Measurements from ENCODE around the gene SSTR5. TPM values are rescaled to one million over a fixed set of nuclear protein-coding genes. Genes with fewer than 3 reads are reported as not detected.

The SSTR5 gene
- total RNA-seq, 4 donors from 2014 or later: not detected

GRCh38 chr16:1045310-1045992 is 27.1 kb upstream of the SSTR5 start:
- Histone ChIP-seq H3K27me3 (peaks cover 3 to 89% (median 6%) of the 10 kb centered on the region in 4 donors), H3K36me3 (no peaks in the 10 kb centered on the region), H3K4me1 (peaks cover 0 to 7% (median 0%) of the 10 kb centered on the region in 3 donors), H3K9me3 (no peaks in the 10 kb centered on the region), H3K4me3 (no peak overlapping the region), H3K27ac (no peak overlapping the region)
- WGBS, 2 donors: no CpG with 5 or more reads among the region's 38 CpGs
- no peak for TF ChIP-seq POLR2A (IDR thresholded peaks at IDR 0.05)
- TF ChIP-seq, protein P1, sequence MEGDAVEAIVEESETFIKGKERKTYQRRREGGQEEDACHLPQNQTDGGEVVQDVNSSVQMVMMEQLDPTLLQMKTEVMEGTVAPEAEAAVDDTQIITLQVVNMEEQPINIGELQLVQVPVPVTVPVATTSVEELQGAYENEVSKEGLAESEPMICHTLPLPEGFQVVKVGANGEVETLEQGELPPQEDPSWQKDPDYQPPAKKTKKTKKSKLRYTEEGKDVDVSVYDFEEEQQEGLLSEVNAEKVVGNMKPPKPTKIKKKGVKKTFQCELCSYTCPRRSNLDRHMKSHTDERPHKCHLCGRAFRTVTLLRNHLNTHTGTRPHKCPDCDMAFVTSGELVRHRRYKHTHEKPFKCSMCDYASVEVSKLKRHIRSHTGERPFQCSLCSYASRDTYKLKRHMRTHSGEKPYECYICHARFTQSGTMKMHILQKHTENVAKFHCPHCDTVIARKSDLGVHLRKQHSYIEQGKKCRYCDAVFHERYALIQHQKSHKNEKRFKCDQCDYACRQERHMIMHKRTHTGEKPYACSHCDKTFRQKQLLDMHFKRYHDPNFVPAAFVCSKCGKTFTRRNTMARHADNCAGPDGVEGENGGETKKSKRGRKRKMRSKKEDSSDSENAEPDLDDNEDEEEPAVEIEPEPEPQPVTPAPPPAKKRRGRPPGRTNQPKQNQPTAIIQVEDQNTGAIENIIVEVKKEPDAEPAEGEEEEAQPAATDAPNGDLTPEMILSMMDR (IDR thresholded peaks at IDR 0.05): no peak
- intact Hi-C loops (cut with DNase I): no loop called here
- DNase-seq: no peak

- intact Hi-C loops (cut with DNase I): no loop called here
- H3K36me3 ChIP-seq: no peaks in the 10 kb centered on the region
- H3K4me1 ChIP-seq: peaks cover 0 to 7% (median 0%) of the 10 kb centered on the region in 3 donors
- no peak overlapping the region for H3K4me3 ChIP-seq
- 72% methylated on average over 5 of the region's 49 CpGs; no CpG with 5 or more reads in 1 of the 2 donors for WGBS, 2 donors
- no peak for TF ChIP-seq POLR2A (IDR thresholded peaks at IDR 0.05)
- TF ChIP-seq, protein P1 (IDR thresholded peaks at IDR 0.05): no peak
- no peaks in the 10 kb centered on the region for H3K9me3 ChIP-seq
- H3K27ac ChIP-seq: no peak overlapping the region
- peaks cover 3 to 95% (median 6%) of the 10 kb centered on the region in 4 donors for H3K27me3 ChIP-seq
- DNase-seq: no peak
These were observed 26.3 kb upstream of the SSTR5 start for GRCh38 chr16:1045993-1046911.

GRCh38 chr16:1047123-1047522 is 25.4 kb upstream of the SSTR5 start:
- Histone ChIP-seq H3K4me1 (peaks cover 0 to 7% (median 0%) of the 10 kb centered on the region in 3 donors), H3K27me3 (peaks cover 3 to 91% (median 6%) of the 10 kb centered on the region in 4 donors), H3K4me3 (no peak overlapping the region), H3K27ac (no peak overlapping the region), H3K36me3 (no peaks in the 10 kb centered on the region), H3K9me3 (no peaks in the 10 kb centered on the region)
- TF ChIP-seq, protein P1 (IDR thresholded peaks at IDR 0.05): no peak
- TF ChIP-seq POLR2A (IDR thresholded peaks at IDR 0.05): no peak
- no peak for DNase-seq
- WGBS, 2 donors: 82 to 91% methylated on average over 5 to 8 of the region's 9 CpGs
- intact Hi-C loops (cut with DNase I): no loop called here

GRCh38 chr16:1047801-1048200 is 24.7 kb upstream of the SSTR5 start:
- WGBS, 2 donors: 60% methylated on average over 3 of the region's 16 CpGs; no CpG with 5 or more reads in 1 of the 2 donors
- no peaks in the 10 kb centered on the region for H3K36me3 ChIP-seq
- no peak for DNase-seq
- H3K27ac ChIP-seq: no peak overlapping the region
- intact Hi-C loops (cut with DNase I): no loop called here
- peaks cover 0 to 7% (median 0%) of the 10 kb centered on the region in 3 donors for H3K4me1 ChIP-seq
- TF ChIP-seq, protein P1 (IDR thresholded peaks at IDR 0.05): no peak
- peaks cover 3 to 91% (median 6%) of the 10 kb centered on the region in 4 donors for H3K27me3 ChIP-seq
- no peak overlapping the region for H3K4me3 ChIP-seq
- H3K9me3 ChIP-seq: no peaks in the 10 kb centered on the region
